OCI-LY3 (cell line): ENCODE results near the gene FANCM.

ENCODE experiments used
- H2AFZ ChIP-seq: fragments of 200-600, 300-600 bp; shearing (Covaris generic); 2 replicates; pipeline ENCODE4 v1.6.0; 2014; ENCODE audit warnings: antibody characterized with exemption, low read depth, low read length
- H3K27ac ChIP-seq: fragments of 200-600, 300-600 bp; sonication (generic); 2 replicates; pipeline ENCODE4 v1.5.1; 2014; ENCODE audit warnings: mild to moderate bottlenecking, low read length, moderate library complexity, mixed read lengths
- H3K27me3 ChIP-seq: fragments of 200-600, 300-600 bp; sonication (generic); 2 replicates; pipeline ENCODE4 v1.6.1; 2014; ENCODE audit warnings: low read depth, low read length, mixed read lengths
- H3K36me3 ChIP-seq: fragments of 200-600, 300-600 bp; sonication (generic); replicated peaks from 2 replicates; pipeline ENCODE3; 2014; ENCODE audit warnings: low read depth, low read length, mixed read lengths
- H3K4me1 ChIP-seq: fragments of 300-600, 200-600 bp; sonication (generic); 2 replicates; pipeline ENCODE4 v1.6.1; 2014; ENCODE audit warnings: low read length, mixed read lengths
- H3K4me2 ChIP-seq: fragments of 200-600, 300-600 bp; sonication (generic); 2 replicates; pipeline ENCODE4 v1.6.1; 2014; ENCODE audit warnings: low read length, mixed read lengths
- H3K4me3 ChIP-seq: fragments of 300-600, 200-600 bp; sonication (generic); 2 replicates; pipeline ENCODE4 v1.5.1; 2014; ENCODE audit warnings: antibody characterized with exemption, mild to moderate bottlenecking, low read length, moderate library complexity
- H3K79me2 ChIP-seq: fragments of 300-600, 200-600 bp; shearing (Covaris generic); 2 replicates; pipeline ENCODE4 v1.6.1; 2014; ENCODE audit warnings: mild to moderate bottlenecking, low read length, mixed read lengths
- H3K9ac ChIP-seq: fragments of 300-600, 200-600 bp; shearing (Covaris generic); 2 replicates; pipeline ENCODE4 v1.6.0; 2014; ENCODE audit warnings: mild to moderate bottlenecking, low read length, moderate library complexity
- H3K9me3 ChIP-seq: fragments of 200-600, 300-600 bp; shearing (Covaris generic); 2 replicates; pipeline ENCODE4 v1.6.1; 2014; ENCODE audit warnings: low read length, mixed read lengths; ENCODE audit not compliant: insufficient read depth
- H4K20me1 ChIP-seq: fragments of 200-600, 300-600 bp; sonication (generic); 2 replicates; pipeline ENCODE4 v1.6.1; 2016; ENCODE audit warnings: low read length, mixed read lengths; ENCODE audit not compliant: insufficient read depth
- CTCF ChIP-seq: fragments of 200-600, 300-600 bp; sonication (generic); IDR thresholded peaks from 2 replicates; pipeline ENCODE4 v1.5.1; 2014; ENCODE audit warnings: antibody characterized with exemption, low read length, low read depth
- EZH2phosphoT487 ChIP-seq: fragments of 200-600 bp; shearing (Covaris generic); IDR thresholded peaks from 2 replicates; pipeline ENCODE4 v1.6.1; 2018; ENCODE audit warnings: antibody characterized with exemption, mixed run types, low read depth

The FANCM gene

GRCh38 chr14:45112896-45113781, 22.6 kb upstream of the FANCM start:
- H3K4me1 ChIP-seq = no peaks in the 10 kb centered on the region
- H2AFZ ChIP-seq = no peak overlapping the region
- peaks cover 65% of the 10 kb centered on the region for H3K36me3 ChIP-seq
- peaks cover 9% of the 10 kb centered on the region for H3K79me2 ChIP-seq
- TF ChIP-seq EZH2phosphoT487 (no peak), CTCF (no peak)
- H4K20me1 ChIP-seq = no peaks in the 10 kb centered on the region
- no peaks in the 10 kb centered on the region for H3K27me3 ChIP-seq
- no peak overlapping the region for H3K4me2 ChIP-seq
- H3K9ac ChIP-seq = no peak overlapping the region
- H3K9me3 ChIP-seq = no peaks in the 10 kb centered on the region
- H3K27ac ChIP-seq = no peak overlapping the region
- H3K4me3 ChIP-seq = no peak overlapping the region

- H4K20me1 ChIP-seq = no peaks in the 10 kb centered on the region
- H3K9me3 ChIP-seq = no peaks in the 10 kb centered on the region
- peaks cover 62% of the 10 kb centered on the region for H3K36me3 ChIP-seq
- H3K9ac ChIP-seq = no peak overlapping the region
- H3K4me2 ChIP-seq = no peak overlapping the region
- H3K4me1 ChIP-seq = no peaks in the 10 kb centered on the region
- no peaks in the 10 kb centered on the region for H3K27me3 ChIP-seq
- no peak overlapping the region for H3K4me3 ChIP-seq
- H3K79me2 ChIP-seq = peaks cover 9% of the 10 kb centered on the region
- no peak for TF ChIP-seq EZH2phosphoT487
- TF ChIP-seq CTCF = no peak
- no peak overlapping the region for H3K27ac ChIP-seq
- H2AFZ ChIP-seq = no peak overlapping the region
These were observed 21.4 kb upstream of the FANCM start for GRCh38 chr14:45114327-45114726.

- no peak overlapping the region for H2AFZ ChIP-seq
- H3K4me3 ChIP-seq = no peak overlapping the region
- peaks cover under 1% of the 10 kb centered on the region; the same call in 1 of the 2 replicates for H3K79me2 ChIP-seq
- no peaks in the 10 kb centered on the region for H4K20me1 ChIP-seq
- H3K27ac ChIP-seq = no peak overlapping the region
- H3K27me3 ChIP-seq = no peaks in the 10 kb centered on the region
- no peak overlapping the region for H3K4me2 ChIP-seq
- H3K9ac ChIP-seq = no peak overlapping the region
- H3K9me3 ChIP-seq = no peaks in the 10 kb centered on the region
- H3K36me3 ChIP-seq = peaks cover 54% of the 10 kb centered on the region
- TF ChIP-seq CTCF (no peak), EZH2phosphoT487 (no peak)
- no peaks in the 10 kb centered on the region for H3K4me1 ChIP-seq
These were observed 17.1 kb upstream of the FANCM start for GRCh38 chr14:45118594-45118993.

GRCh38 chr14:45120096-45120495, 15.6 kb upstream of the FANCM start:
- Histone ChIP-seq H3K9me3 (no peaks in the 10 kb centered on the region), H2AFZ (no peak overlapping the region), H4K20me1 (no peaks in the 10 kb centered on the region), H3K27ac (no peak overlapping the region), H3K4me1 (no peaks in the 10 kb centered on the region), H3K9ac (no peak overlapping the region), H3K36me3 (peaks cover 48% of the 10 kb centered on the region), H3K4me2 (no peak overlapping the region), H3K4me3 (no peak overlapping the region), H3K27me3 (no peaks in the 10 kb centered on the region), H3K79me2 (no peaks in the 10 kb centered on the region)
- no peak for TF ChIP-seq CTCF
- no peak for TF ChIP-seq EZH2phosphoT487
